Activated effector memory CD4-positive, alpha-beta T cell treated with anti-CD3 and anti-CD28 coated beads, Interleukin-2, amount 50 U/mL, for 16 hours (primary cell): ENCODE data around the gene NPHP4.

Experiments
- DNase-seq: peaks from one replicate; pipeline ENCODE4 v3.0.0-alpha.2; 2020

Gene NPHP4

GRCh38 chr1:5889462-5889861 is 102.8 kb downstream of the NPHP4 start:
- DNase-seq = no peak

GRCh38 chr1:5888606-5889211 is 103.5 kb downstream of the NPHP4 start:
- no peak for DNase-seq

- DNase-seq = no peak
Observed at GRCh38 chr1:5887971-5888361, 104.3 kb downstream of the NPHP4 start.

GRCh38 chr1:5887349-5887970 is 104.8 kb downstream of the NPHP4 start:
- no peak for DNase-seq

GRCh38 chr1:5886541-5887348 is 105.5 kb downstream of the NPHP4 start:
- DNase-seq = no peak

- no peak for DNase-seq
Observed at GRCh38 chr1:5886140-5886483, 106.1 kb downstream of the NPHP4 start.

GRCh38 chr1:5885471-5886139 is 106.6 kb downstream of the NPHP4 start:
- no peak for DNase-seq

- no peak for DNase-seq
Observed at GRCh38 chr1:5884110-5884509, 108.1 kb downstream of the NPHP4 start.

- no peak for DNase-seq
Observed at GRCh38 chr1:5883129-5884048, 108.8 kb downstream of the NPHP4 start.

- DNase-seq = no peak
Observed at GRCh38 chr1:5882367-5883128, 109.7 kb downstream of the NPHP4 start.

GRCh38 chr1:5881526-5882222 is 110.6 kb downstream of the NPHP4 start:
- DNase-seq = no peak

- DNase-seq = no peak
Observed at GRCh38 chr1:5880630-5881405, 111.4 kb downstream of the NPHP4 start.

GRCh38 chr1:5879421-5879820 is 112.8 kb downstream of the NPHP4 start:
- DNase-seq = no peak

- DNase-seq = no peak
Observed at GRCh38 chr1:5878971-5879370, 113.3 kb downstream of the NPHP4 start.

GRCh38 chr1:5877683-5878530 is 114.3 kb downstream of the NPHP4 start:
- DNase-seq = no peak

- DNase-seq = no peak
Observed at GRCh38 chr1:5877001-5877400, 115.2 kb downstream of the NPHP4 start.

GRCh38 chr1:5876094-5876650 is 116.1 kb downstream of the NPHP4 start:
- no peak for DNase-seq

- DNase-seq = no peak
Observed at GRCh38 chr1:5875345-5875910, 116.8 kb downstream of the NPHP4 start.
